Mesothelial cell of epicardium (in vitro differentiated cells): ENCODE data around the gene TBC1D10B. TPM values are rescaled to one million over a fixed set of nuclear protein-coding genes. Genes with fewer than 3 reads are reported as not detected.

Source experiments
- DNase-seq, 2 experiments: peaks; one replicate each; pipeline ENCODE4 v3.0.0; 2021; ENCODE audit warnings: low spot score in 2 of 2; ENCODE audit not compliant: unreplicated experiment in 2 of 2
- H3K27ac Mint-ChIP-seq: 2 replicates; pipeline ENCODE4 v1.8.0; 2021; ENCODE audit warnings: mixed read lengths
- H3K27me3 Mint-ChIP-seq: 2 replicates; pipeline ENCODE4 v1.8.0; 2021; ENCODE audit warnings: low read depth, mixed read lengths
- H3K36me3 Mint-ChIP-seq: 2 replicates; pipeline ENCODE4 v1.8.0; 2021; ENCODE audit warnings: mixed read lengths
- H3K4me1 Mint-ChIP-seq: 2 replicates; pipeline ENCODE4 v1.8.0; 2021; ENCODE audit warnings: mixed read lengths
- H3K4me3 Mint-ChIP-seq: 2 replicates; pipeline ENCODE4 v1.8.0; 2021; ENCODE audit warnings: mild to moderate bottlenecking, moderate library complexity, mixed read lengths
- H3K9me3 Mint-ChIP-seq: 2 replicates; pipeline ENCODE4 v1.8.0; 2021; ENCODE audit warnings: mixed read lengths
- CTCF ChIP-seq: fragments of 200-600 bp; sonication (generic); IDR thresholded peaks from one replicate; pipeline ENCODE4 v1.5.0; 2021; ENCODE audit warnings: antibody characterized with exemption; ENCODE audit not compliant: unreplicated experiment
- total RNA-seq: library from RNA; stranded (reverse); gene quantifications from 3 replicates; pipeline ENCODE4 v1.2.1, GENCODE V29; 2021

The TBC1D10B gene
- total RNA-seq, 1 donor from 2014 or later: 64.1 TPM

- no peak overlapping the region for H3K4me3 Mint-ChIP-seq
- H3K4me1 Mint-ChIP-seq: peaks cover 36% of the 10 kb centered on the region
- TF ChIP-seq CTCF: no peak
- peaks cover 2% of the 10 kb centered on the region for H3K36me3 Mint-ChIP-seq
- DNase-seq: no peak
- H3K27ac Mint-ChIP-seq: peak overlapping the region; percentile 100
- H3K27me3 Mint-ChIP-seq: no peaks in the 10 kb centered on the region
- H3K9me3 Mint-ChIP-seq: no peaks in the 10 kb centered on the region
These were observed 6.2 kb upstream of the TBC1D10B start for GRCh38 chr16:30376461-30376902.

GRCh38 chr16:30375864-30376263 lies 5.6 kb upstream of the TBC1D10B start:
- no peak for TF ChIP-seq CTCF
- Mint-ChIP-seq H3K4me3 (no peak overlapping the region), H3K9me3 (no peaks in the 10 kb centered on the region), H3K4me1 (peaks cover 42% of the 10 kb centered on the region), H3K36me3 (peaks cover 2% of the 10 kb centered on the region), H3K27ac (peak overlapping the region; percentile 80), H3K27me3 (no peaks in the 10 kb centered on the region)
- no peak for DNase-seq

- H3K4me1 Mint-ChIP-seq: peaks cover 39% of the 10 kb centered on the region
- H3K27ac Mint-ChIP-seq: peak within 1 kb of the TSS; percentile 80
- no peaks in the 10 kb centered on the region for H3K9me3 Mint-ChIP-seq
- no peaks in the 10 kb centered on the region for H3K36me3 Mint-ChIP-seq
- TF ChIP-seq CTCF: no peak
- H3K27me3 Mint-ChIP-seq: peaks cover 3% of the 10 kb centered on the region
- no peak within 1 kb of the TSS for H3K4me3 Mint-ChIP-seq
- no peak for DNase-seq
These were observed 4.2 kb upstream of the TBC1D10B start, which contains the start of gene MYL11 for GRCh38 chr16:30374538-30374937. MYL11 (plus strand) TSS chr16:30374802; CDS start chr16:30374858, 56 bp downstream.

GRCh38 chr16:30372725-30373124 lies 2.4 kb upstream of the TBC1D10B start:
- DNase-seq: no peak
- Mint-ChIP-seq H3K36me3 (no peaks in the 10 kb centered on the region), H3K27me3 (peaks cover 3% of the 10 kb centered on the region), H3K4me1 (peaks cover 49% of the 10 kb centered on the region), H3K4me3 (no peak overlapping the region), H3K9me3 (no peaks in the 10 kb centered on the region), H3K27ac (peak overlapping the region; percentile 99)
- TF ChIP-seq CTCF: no peak

- Mint-ChIP-seq H3K4me3 (peak overlapping the region; percentile 69), H3K27ac (peak overlapping the region; percentile 99), H3K36me3 (no peaks in the 10 kb centered on the region), H3K27me3 (peaks cover 3% of the 10 kb centered on the region), H3K9me3 (no peaks in the 10 kb centered on the region), H3K4me1 (peaks cover 49% of the 10 kb centered on the region)
- DNase-seq: no peak
- no peak for TF ChIP-seq CTCF
These were observed 1.9 kb upstream of the TBC1D10B start for GRCh38 chr16:30372038-30372712.
